Upper lobe of right lung (tissue), 1 donor: ENCODE data around the gene RDH13. TPM values are rescaled to one million over a fixed set of nuclear protein-coding genes. Genes with fewer than 3 reads are reported as not detected.

Source experiments
- ATAC-seq: fragments of 200-7000 bp; cut with Tn5 transposase; one replicate; pipeline ENCODE4 v1.9.1; 2020; ENCODE audit warnings: mild to moderate bottlenecking, moderate library complexity
- DNase-seq: peaks from one replicate; pipeline ENCODE4 v3.0.0-alpha.2; 2020
- H3K27ac ChIP-seq: fragments of 200-600 bp; one replicate; pipeline ENCODE4 v1.8.0; 2022
- H3K27me3 ChIP-seq: fragments of 200-600 bp; one replicate; pipeline ENCODE4 v1.8.0; 2022; ENCODE audit warnings: mild to moderate bottlenecking
- H3K36me3 ChIP-seq: fragments of 200-600 bp; one replicate; pipeline ENCODE4 v1.8.0; 2022
- H3K4me1 ChIP-seq: fragments of 200-600 bp; one replicate; pipeline ENCODE4 v1.8.0; 2022
- H3K4me3 ChIP-seq: fragments of 200-600 bp; one replicate; pipeline ENCODE4 v1.8.0; 2022; ENCODE audit warnings: mild to moderate bottlenecking
- H3K9me3 ChIP-seq: fragments of 200-600 bp; one replicate; pipeline ENCODE4 v1.8.0; 2022
- intact Hi-C: fragments of 100-400 bp; cut with DNase I; formaldehyde crosslinking; loops from one replicate; pipeline ENCODE4 v1.11.0; 2022
- total RNA-seq: library from RNA; stranded (reverse); fragmentation: NEBNext Ultra II Directional; extraction: Animal tissue kit (Norgen Biotek cat#: 25700); gene quantifications from one replicate; pipeline ENCODE4 v1.2.1, GENCODE V29; 2021
- TF ChIP-seq, protein P1 (sequence below): fragments of 200-600 bp; IDR thresholded peaks from one replicate; pipeline ENCODE4 v1.8.0; 2022; ENCODE audit warnings: antibody characterized with exemption
- donor health status: DM: no; HTN: yes; CAD: no; lungs with severe emphysema.

RDH13 gene
- total RNA-seq, 1 donor from 2014 or later, result 30.0 TPM

DNA sequence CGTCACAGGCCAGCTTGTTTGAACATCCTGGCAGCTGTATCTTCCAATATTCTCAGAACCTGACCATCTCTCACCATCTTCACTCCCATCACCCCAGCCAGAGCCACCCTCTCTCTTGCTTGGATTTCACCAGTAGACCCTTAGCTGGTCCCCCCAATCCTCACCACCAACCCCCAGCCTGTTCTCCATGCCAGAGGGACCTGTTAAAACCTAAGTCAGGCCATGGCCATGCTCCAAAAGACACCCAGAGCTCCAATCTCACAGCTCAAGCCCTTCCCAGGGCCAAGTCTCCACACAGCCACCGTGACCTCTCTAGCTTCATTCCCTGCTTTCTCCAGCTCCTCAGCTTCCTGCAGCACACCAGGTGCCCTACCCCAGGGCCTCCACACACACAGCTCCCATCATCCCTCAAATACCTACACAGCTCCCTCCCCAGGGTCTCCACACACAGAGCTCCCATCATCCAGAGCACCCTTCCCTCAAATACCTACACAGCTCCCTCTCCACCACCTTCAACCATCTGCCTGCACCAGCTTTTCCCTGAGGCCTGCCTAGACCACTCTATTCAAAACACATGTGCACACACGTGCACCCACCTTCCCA, 26.5 kb upstream of the RDH13 start:
- no peak for ATAC-seq
- Histone ChIP-seq H3K36me3 (peaks cover 28% of the 10 kb centered on the region), H3K4me3 (no peak overlapping the region), H3K9me3 (no peaks in the 10 kb centered on the region), H3K27me3 (peaks cover 8% of the 10 kb centered on the region), H3K4me1 (peaks cover 23% of the 10 kb centered on the region), H3K27ac (no peak overlapping the region)
- TF ChIP-seq, protein P1, sequence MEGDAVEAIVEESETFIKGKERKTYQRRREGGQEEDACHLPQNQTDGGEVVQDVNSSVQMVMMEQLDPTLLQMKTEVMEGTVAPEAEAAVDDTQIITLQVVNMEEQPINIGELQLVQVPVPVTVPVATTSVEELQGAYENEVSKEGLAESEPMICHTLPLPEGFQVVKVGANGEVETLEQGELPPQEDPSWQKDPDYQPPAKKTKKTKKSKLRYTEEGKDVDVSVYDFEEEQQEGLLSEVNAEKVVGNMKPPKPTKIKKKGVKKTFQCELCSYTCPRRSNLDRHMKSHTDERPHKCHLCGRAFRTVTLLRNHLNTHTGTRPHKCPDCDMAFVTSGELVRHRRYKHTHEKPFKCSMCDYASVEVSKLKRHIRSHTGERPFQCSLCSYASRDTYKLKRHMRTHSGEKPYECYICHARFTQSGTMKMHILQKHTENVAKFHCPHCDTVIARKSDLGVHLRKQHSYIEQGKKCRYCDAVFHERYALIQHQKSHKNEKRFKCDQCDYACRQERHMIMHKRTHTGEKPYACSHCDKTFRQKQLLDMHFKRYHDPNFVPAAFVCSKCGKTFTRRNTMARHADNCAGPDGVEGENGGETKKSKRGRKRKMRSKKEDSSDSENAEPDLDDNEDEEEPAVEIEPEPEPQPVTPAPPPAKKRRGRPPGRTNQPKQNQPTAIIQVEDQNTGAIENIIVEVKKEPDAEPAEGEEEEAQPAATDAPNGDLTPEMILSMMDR, result no peak
- no peak for DNase-seq
- intact Hi-C loops, result no loop called here

DNA sequence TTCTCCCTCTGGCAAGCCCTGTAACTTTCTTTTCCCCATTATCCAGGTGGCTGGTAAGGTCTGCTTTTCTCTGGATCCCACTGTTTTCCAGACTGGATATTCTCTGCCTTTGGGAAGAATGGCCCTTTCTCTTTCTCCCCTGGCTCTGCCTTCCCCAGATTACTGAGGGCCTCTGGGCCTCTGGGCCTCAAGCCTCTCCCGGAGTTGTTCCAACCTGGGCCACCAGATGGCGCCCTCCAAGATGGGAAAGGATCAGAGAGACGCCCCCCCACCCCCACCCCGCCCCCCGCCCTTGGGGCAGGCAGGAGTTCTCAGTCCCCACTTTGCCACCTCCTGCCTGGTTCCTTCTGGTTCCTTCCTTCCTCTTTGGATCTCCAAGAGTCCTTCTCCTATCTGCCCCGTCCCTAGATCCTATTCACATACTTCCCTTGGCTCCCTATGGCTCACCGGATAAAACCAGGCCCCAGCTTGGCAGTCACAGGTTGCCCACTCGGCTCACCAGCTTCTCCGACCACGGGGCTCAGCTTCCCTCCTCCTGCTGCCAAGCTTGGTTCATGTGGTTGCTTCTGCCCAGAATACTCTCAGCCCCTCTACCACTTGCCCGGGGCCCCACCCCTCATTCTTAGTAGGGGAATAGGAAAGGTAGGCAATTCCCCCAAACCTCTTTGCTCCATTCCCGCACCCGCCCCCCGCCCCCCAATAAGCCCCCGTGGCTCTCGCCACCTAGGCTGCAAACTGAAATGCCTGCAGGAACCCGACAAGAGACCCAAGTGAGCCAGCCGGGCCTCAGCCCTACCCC, 25.8 kb upstream of the RDH13 start:
- TF ChIP-seq, protein P1, result peak; percentile 91
- H3K27me3 ChIP-seq, result peaks cover 13% of the 10 kb centered on the region
- peaks cover 25% of the 10 kb centered on the region for H3K36me3 ChIP-seq
- H3K27ac ChIP-seq, result no peak overlapping the region
- intact Hi-C loops, result no loop called here
- peaks cover 23% of the 10 kb centered on the region for H3K4me1 ChIP-seq
- H3K9me3 ChIP-seq, result no peaks in the 10 kb centered on the region
- DNase-seq (peak; percentile 91), ATAC-seq (peak; percentile 59)
- no peak overlapping the region for H3K4me3 ChIP-seq

DNA sequence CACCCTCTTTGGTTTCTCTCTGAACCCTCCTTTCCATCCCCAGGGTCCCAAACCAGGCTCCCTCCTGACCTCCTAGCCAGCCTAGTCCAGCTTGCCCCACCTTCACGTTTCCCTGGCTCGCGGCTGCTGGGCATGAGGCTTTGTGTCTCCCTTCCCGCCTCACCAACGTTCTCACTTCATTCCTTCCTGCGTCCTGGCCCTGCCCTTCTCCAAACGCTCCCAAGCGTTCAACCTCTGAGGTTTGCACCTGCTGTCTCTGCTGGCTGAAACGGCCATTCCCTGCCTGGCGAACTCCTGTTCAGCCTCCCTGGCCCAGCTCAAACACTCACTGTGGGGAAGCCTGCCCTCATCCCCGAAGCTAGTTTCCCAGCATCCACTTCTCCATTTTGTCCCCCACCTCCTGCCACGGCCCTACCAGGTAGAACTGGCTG, 25.1 kb upstream of the RDH13 start:
- ATAC-seq (no peak), DNase-seq (no peak)
- Histone ChIP-seq H3K4me1 (peaks cover 23% of the 10 kb centered on the region), H3K27ac (no peak overlapping the region), H3K4me3 (peak overlapping the region; percentile 51), H3K36me3 (peaks cover 25% of the 10 kb centered on the region), H3K27me3 (peaks cover 18% of the 10 kb centered on the region), H3K9me3 (no peaks in the 10 kb centered on the region)
- intact Hi-C loops, result no loop called here
- TF ChIP-seq, protein P1, result no peak

DNA sequence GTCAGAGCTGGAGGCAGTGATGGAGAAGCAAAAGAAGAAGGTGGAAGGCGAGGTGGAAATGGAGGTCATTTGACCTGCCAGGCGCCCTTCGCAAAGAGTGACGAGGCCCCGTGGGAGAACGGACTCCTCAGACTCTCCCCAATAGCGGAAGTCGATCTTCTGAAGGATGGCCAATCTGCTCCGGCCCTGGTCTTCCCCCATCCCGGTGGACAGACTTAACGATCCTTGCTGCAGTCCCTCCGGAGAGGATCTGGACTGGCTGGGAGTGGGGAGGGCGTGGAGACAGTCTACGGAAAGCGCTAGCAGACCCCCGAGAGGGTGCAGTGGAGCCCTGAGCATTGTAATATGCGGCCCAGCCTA, 24.6 kb upstream of the RDH13 start:
- intact Hi-C loops, result no loop called here
- Histone ChIP-seq H3K36me3 (peaks cover 20% of the 10 kb centered on the region), H3K4me1 (peaks cover 23% of the 10 kb centered on the region), H3K27me3 (peaks cover 21% of the 10 kb centered on the region), H3K4me3 (peak overlapping the region; percentile 51), H3K9me3 (no peaks in the 10 kb centered on the region), H3K27ac (no peak overlapping the region)
- TF ChIP-seq, protein P1, result no peak
- DNase-seq, result no peak
- peak; percentile 1 for ATAC-seq

DNA sequence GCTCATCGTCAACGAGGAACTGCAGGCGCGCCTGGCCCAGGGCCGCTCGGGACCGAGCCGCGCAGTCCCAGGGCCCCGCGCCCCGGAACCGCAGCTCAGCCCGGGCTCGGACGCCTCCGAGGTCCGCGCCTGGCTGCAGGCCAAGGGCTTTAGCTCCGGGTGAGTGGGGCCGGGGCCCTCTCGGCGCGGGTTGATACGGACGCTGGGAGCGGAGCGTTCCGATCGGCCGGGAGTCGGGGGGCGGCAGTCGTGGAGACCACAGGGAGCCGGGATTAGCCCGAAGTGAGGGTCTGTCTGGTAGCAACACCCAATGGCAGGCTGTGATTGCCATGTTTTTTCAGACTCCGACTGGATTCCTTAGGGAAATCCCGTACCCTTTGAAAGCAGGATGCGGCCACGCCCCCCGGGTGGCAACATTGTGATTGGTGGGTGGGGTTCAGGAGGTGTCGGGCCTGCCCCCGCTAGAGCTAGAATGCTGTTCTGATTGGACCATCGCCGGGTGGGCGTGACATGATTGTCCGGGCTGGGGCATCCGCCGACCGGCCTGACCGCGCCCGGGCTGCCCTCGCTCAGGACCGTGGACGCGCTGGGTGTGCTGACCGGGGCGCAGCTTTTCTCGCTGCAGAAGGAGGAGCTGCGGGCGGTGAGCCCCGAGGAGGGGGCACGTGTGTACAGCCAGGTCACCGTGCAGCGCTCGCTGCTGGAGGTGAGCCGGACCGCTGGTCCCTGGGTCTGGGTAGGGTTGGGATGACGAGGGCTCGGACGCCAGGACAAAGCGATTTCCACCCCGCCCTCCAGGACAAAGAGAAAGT, 24.0 kb upstream of the RDH13 start:
- H3K27me3 ChIP-seq, result peaks cover 27% of the 10 kb centered on the region
- intact Hi-C loops, result no loop called here

More for the DNA sequence above, 24.0 kb upstream of the RDH13 start:
- H3K4me3 ChIP-seq, result peak overlapping the region; percentile 51
- H3K27ac ChIP-seq, result no peak overlapping the region
- H3K4me1 ChIP-seq, result peaks cover 29% of the 10 kb centered on the region
- TF ChIP-seq, protein P1, result no peak
- ATAC-seq (peak; percentile 89), DNase-seq (peak; percentile 95)
- H3K36me3 ChIP-seq, result peaks cover 15% of the 10 kb centered on the region
- H3K9me3 ChIP-seq, result no peaks in the 10 kb centered on the region
